SK-N-SH (cell line): Measurements from ENCODE around the gene POLR3E. TPM values are rescaled to one million over a fixed set of nuclear protein-coding genes. Genes with fewer than 3 reads are reported as not detected.
A peak's percentile ranks its signal among the peaks of the same experiment; 100 is the strongest.

ENCODE experiments used
- CTCF ChIA-PET: fragments of 300-600, 350-600 bp; formaldehyde crosslinking; extraction: SDS; loops from one replicate; lab custom pipeline; 2021; lab: Yijun Ruan, JAX
- POLR2A ChIA-PET: fragments of 350-600 bp; sonication (Branson Sonifier 250); formaldehyde crosslinking; extraction: SDS; loops from one replicate; lab custom pipeline; 2020; ENCODE audit warnings: antibody characterized with exemption, inconsistent platforms; lab: Yijun Ruan, JAX
- DNase-seq: peaks from one replicate; pipeline ENCODE4 v3.0.0; 2012
- H2AFZ ChIP-seq: fragments of 200-600 bp; sonication (generic); 2 replicates; pipeline ENCODE4 v1.8.1; 2016; ENCODE audit warnings: antibody characterized with exemption, mild to moderate bottlenecking, low read depth
- H3F3A ChIP-seq: fragments of 200-600 bp; sonication (generic); replicated peaks from 2 replicates; pipeline ENCODE3; 2016; ENCODE audit warnings: antibody characterized with exemption, mild to moderate bottlenecking; ENCODE audit not compliant: insufficient read depth
- H3K27ac ChIP-seq, 2 experiments: fragments of 200-500 bp in 1 of 2; fragments of 200-600 bp in 1 of 2; sonication (Bioruptor generic) in 1 of 2; sonication (generic), shearing (Covaris generic) in 1 of 2; 2 replicates each; pipeline versions ENCODE4 v1.5.1 to v1.6.1; 2014 to 2016; ENCODE audit warnings: low read depth in 2 of 2, inconsistent platforms in 1 of 2, low read length in 1 of 2, mild to moderate bottlenecking in 1 of 2, mixed read lengths in 1 of 2
- H3K27me3 ChIP-seq: fragments of 200-600 bp; sonication (generic), shearing (Covaris generic); 2 replicates; pipeline ENCODE4 v1.6.1; 2016; ENCODE audit warnings: mixed run types; ENCODE audit not compliant: insufficient read depth
- H3K36me3 ChIP-seq, 2 experiments: fragments of 200-500 bp in 1 of 2; fragments of 200-600 bp in 1 of 2; sonication (Bioruptor generic) in 1 of 2; sonication (generic) in 1 of 2; replicated peaks in 1 of 2; 2 replicates each; pipeline versions ENCODE3 to v1.5.1; 2014 to 2016; ENCODE audit warnings: low read length in 1 of 2, mild to moderate bottlenecking in 1 of 2; ENCODE audit not compliant: insufficient read depth in 2 of 2, control insufficient read depth in 1 of 2
- H3K4me1 ChIP-seq, 2 experiments: fragments of 200-500 bp in 1 of 2; fragments of 200-600 bp in 1 of 2; sonication (Bioruptor generic) in 1 of 2; sonication (generic), shearing (Covaris generic) in 1 of 2; 2 replicates each; pipeline versions ENCODE4 v1.5.1 to v1.6.1; 2014 to 2016; ENCODE audit warnings: low read depth in 1 of 2, low read length in 1 of 2, mixed run types in 1 of 2; ENCODE audit not compliant: insufficient read depth in 2 of 2, control insufficient read depth in 1 of 2
- H3K4me2 ChIP-seq: fragments of 200-600 bp; sonication (generic), shearing (Covaris generic); 2 replicates; pipeline ENCODE4 v1.6.1; 2017; ENCODE audit warnings: mixed run types
- H3K4me3 ChIP-seq, 2 experiments: fragments of 200-500 bp in 1 of 2; fragments of 200-600 bp in 1 of 2; sonication (Bioruptor generic) in 1 of 2; sonication (generic), shearing (Covaris generic) in 1 of 2; 2 replicates each; pipeline versions ENCODE4 v1.5.1 to v1.8.1; 2014 to 2016; ENCODE audit warnings: low read depth in 2 of 2, inconsistent platforms in 1 of 2, low read length in 1 of 2, mild to moderate bottlenecking in 1 of 2, mixed read lengths in 1 of 2, moderate library complexity in 1 of 2
- H3K79me2 ChIP-seq: fragments of 200-600 bp; sonication (generic); 2 replicates; pipeline ENCODE4 v1.8.1; 2017; ENCODE audit warnings: mild to moderate bottlenecking; ENCODE audit not compliant: insufficient read depth
- H3K9ac ChIP-seq: fragments of 200-600 bp; sonication (generic); 2 replicates; pipeline ENCODE4 v1.6.1; 2017; ENCODE audit warnings: mixed run types
- H3K9me2 ChIP-seq: fragments of 200-600 bp; sonication (generic); 2 replicates; pipeline ENCODE4 v1.6.1; 2017; ENCODE audit warnings: mixed run types
- H3K9me3 ChIP-seq: fragments of 200-600 bp; sonication (generic); 2 replicates; pipeline ENCODE4 v1.6.1; 2017; ENCODE audit warnings: mixed run types, mild to moderate bottlenecking, moderate library complexity
- H4K20me1 ChIP-seq: fragments of 200-600 bp; sonication (generic); 2 replicates; pipeline ENCODE4 v1.6.1; 2017; ENCODE audit warnings: mild to moderate bottlenecking, mixed run types; ENCODE audit not compliant: insufficient read depth
- CHD2 ChIP-seq: fragments of 150-350 bp; IDR thresholded peaks from 2 replicates; pipeline ENCODE4 v1.6.1; 2018; ENCODE audit warnings: low read length; ENCODE audit not compliant: partially characterized antibody
- ELF1 ChIP-seq: IDR thresholded peaks from 2 replicates; pipeline ENCODE4 v1.4.0; 2012
- EZH2phosphoT487 ChIP-seq: fragments of 200-600 bp; sonication (generic); IDR thresholded peaks from 2 replicates; pipeline ENCODE4 v1.6.1; 2017; ENCODE audit warnings: low read depth, mixed run types, mild to moderate bottlenecking, antibody characterized with exemption, moderate library complexity, borderline replicate concordance
- GABPA ChIP-seq: IDR thresholded peaks from 2 replicates; pipeline ENCODE4 v1.4.0; 2012; ENCODE audit warnings: low read depth, mild to moderate bottlenecking
- JUND ChIP-seq: IDR thresholded peaks from 2 replicates; pipeline ENCODE4 v1.4.0; 2012
- MXI1 ChIP-seq: IDR thresholded peaks from 2 replicates; pipeline ENCODE4 v1.6.1; 2012; ENCODE audit warnings: mild to moderate bottlenecking, low read depth, low read length, improper control_type of control experiment
- NFIC ChIP-seq: IDR thresholded peaks from 2 replicates; pipeline ENCODE4 v1.4.0; 2012; ENCODE audit warnings: borderline replicate concordance
- NRF1 ChIP-seq: IDR thresholded peaks from 2 replicates; pipeline ENCODE4 v1.6.1; 2012; ENCODE audit warnings: low read depth, mild to moderate bottlenecking, low read length
- RCOR1 ChIP-seq: fragments of 150-350 bp; IDR thresholded peaks from 2 replicates; pipeline ENCODE4 v1.6.1; 2017; ENCODE audit warnings: antibody characterized with exemption, low read length
- RFX5 ChIP-seq: IDR thresholded peaks from 2 replicates; pipeline ENCODE4 v1.6.1; 2012; ENCODE audit warnings: mild to moderate bottlenecking, improper control_type of control experiment, low read length
- RXRA ChIP-seq: IDR thresholded peaks from 2 replicates; pipeline ENCODE4 v1.4.0; 2012; ENCODE audit warnings: low read depth, mild to moderate bottlenecking, borderline replicate concordance
- SMC3 ChIP-seq: IDR thresholded peaks from 2 replicates; pipeline ENCODE4 v1.6.1; 2012; ENCODE audit warnings: low read depth, low read length, improper control_type of control experiment
- TAF1 ChIP-seq: IDR thresholded peaks from 2 replicates; pipeline ENCODE4 v1.6.1; 2012; ENCODE audit warnings: low read depth, mild to moderate bottlenecking, low read length, moderate library complexity, borderline replicate concordance
- TCF12 ChIP-seq: IDR thresholded peaks from 2 replicates; pipeline ENCODE4 v1.4.0; 2012
- TEAD4 ChIP-seq: IDR thresholded peaks from 2 replicates; pipeline ENCODE4 v1.4.0; 2012; ENCODE audit warnings: mild to moderate bottlenecking, borderline replicate concordance; ENCODE audit not compliant: insufficient read depth
- WGBS: methylation state at CpG from one replicate; pipeline ENCODE4 v1.1.6; 2017; ENCODE audit warnings: low lambda C conversion rate; 5-methylcytosine and 5-hydroxymethylcytosine counted together
- polyA plus RNA-seq, 3 experiments: library from polyadenylated mRNA; depleted of rRNA; stranded (reverse); fragments of >200 nt; gene quantifications; 2 replicates each; pipeline ENCODE4 v1.2.3, GENCODE V29; 2012
- TF ChIP-seq, protein P1 (sequence below): IDR thresholded peaks from 2 replicates; pipeline ENCODE4 v1.4.0; 2012; ENCODE audit warnings: low read depth, borderline replicate concordance
- TF ChIP-seq, protein P2 (sequence below): fragments of 150-350 bp; IDR thresholded peaks from 2 replicates; pipeline ENCODE4 v1.6.1; 2016; ENCODE audit warnings: mild to moderate bottlenecking, low read depth, low read length
- TF ChIP-seq, protein P3 (sequence below): IDR thresholded peaks from 2 replicates; pipeline ENCODE4 v1.4.0; 2012; ENCODE audit warnings: low read depth, borderline replicate concordance
- TF ChIP-seq, protein P4 (sequence below): fragments of 200-600 bp; sonication (generic); IDR thresholded peaks from 2 replicates; pipeline ENCODE4 v1.6.1; 2017; ENCODE audit warnings: antibody characterized with exemption, mild to moderate bottlenecking, moderate library complexity

The POLR3E gene
- polyA plus RNA-seq, 1 of the 3 experiments (the other 2 are of a cell fraction), result 59.6 TPM

DNA sequence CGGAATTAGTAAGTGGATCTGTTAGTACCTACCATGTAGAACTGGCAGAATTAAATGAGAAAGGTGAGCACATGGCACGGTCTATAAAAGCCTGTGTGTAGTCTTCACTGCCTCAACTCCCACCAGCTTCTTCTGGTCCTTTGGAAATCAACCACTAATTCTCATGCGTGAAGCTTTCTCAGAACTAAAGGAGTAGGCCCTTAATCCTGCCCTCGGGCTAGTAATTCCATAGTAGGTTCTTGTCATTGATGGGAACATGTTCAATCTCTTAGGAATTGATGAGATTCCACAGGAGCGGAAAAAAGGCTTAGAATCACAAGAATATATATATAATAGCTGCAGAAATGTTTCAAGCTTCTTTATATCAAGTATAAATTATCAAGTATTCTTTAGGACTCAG lies 55.5 kb downstream of the POLR3E start:
- ChIA-PET CTCF (interaction anchor here (2.5 kb wide), 1 partner anchor 31 kb away, joined by 8 read pairs; no protein-coding TSS in a partner anchor), POLR2A (no interaction called here)
- H3K79me2 ChIP-seq, result peaks cover 81% of the 10 kb centered on the region
- H4K20me1 ChIP-seq, result no peaks in the 10 kb centered on the region
- H2AFZ ChIP-seq, result no peak overlapping the region
- no peaks in the 10 kb centered on the region for H3K27me3 ChIP-seq
- peak overlapping the region; percentile 57 for H3K9ac ChIP-seq
- TF ChIP-seq TAF1, result no peak
- no peak for TF ChIP-seq GABPA
- TF ChIP-seq TCF12, result no peak
- TF ChIP-seq JUND, result no peak
- TF ChIP-seq SMC3, result no peak
- TF ChIP-seq TEAD4, result no peak
- no peak for TF ChIP-seq RXRA
- TF ChIP-seq ELF1, result no peak
- TF ChIP-seq, protein P1, sequence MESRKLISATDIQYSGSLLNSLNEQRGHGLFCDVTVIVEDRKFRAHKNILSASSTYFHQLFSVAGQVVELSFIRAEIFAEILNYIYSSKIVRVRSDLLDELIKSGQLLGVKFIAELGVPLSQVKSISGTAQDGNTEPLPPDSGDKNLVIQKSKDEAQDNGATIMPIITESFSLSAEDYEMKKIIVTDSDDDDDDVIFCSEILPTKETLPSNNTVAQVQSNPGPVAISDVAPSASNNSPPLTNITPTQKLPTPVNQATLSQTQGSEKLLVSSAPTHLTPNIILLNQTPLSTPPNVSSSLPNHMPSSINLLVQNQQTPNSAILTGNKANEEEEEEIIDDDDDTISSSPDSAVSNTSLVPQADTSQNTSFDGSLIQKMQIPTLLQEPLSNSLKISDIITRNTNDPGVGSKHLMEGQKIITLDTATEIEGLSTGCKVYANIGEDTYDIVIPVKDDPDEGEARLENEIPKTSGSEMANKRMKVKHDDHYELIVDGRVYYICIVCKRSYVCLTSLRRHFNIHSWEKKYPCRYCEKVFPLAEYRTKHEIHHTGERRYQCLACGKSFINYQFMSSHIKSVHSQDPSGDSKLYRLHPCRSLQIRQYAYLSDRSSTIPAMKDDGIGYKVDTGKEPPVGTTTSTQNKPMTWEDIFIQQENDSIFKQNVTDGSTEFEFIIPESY, result no peak
- TF ChIP-seq, protein P2, sequence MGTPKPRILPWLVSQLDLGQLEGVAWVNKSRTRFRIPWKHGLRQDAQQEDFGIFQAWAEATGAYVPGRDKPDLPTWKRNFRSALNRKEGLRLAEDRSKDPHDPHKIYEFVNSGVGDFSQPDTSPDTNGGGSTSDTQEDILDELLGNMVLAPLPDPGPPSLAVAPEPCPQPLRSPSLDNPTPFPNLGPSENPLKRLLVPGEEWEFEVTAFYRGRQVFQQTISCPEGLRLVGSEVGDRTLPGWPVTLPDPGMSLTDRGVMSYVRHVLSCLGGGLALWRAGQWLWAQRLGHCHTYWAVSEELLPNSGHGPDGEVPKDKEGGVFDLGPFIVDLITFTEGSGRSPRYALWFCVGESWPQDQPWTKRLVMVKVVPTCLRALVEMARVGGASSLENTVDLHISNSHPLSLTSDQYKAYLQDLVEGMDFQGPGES, result no peak
- no peak for TF ChIP-seq NRF1
- TF ChIP-seq RFX5, result no peak
- no peak for TF ChIP-seq CHD2
- no peak for TF ChIP-seq EZH2phosphoT487
- TF ChIP-seq RCOR1, result no peak
- TF ChIP-seq, protein P3, sequence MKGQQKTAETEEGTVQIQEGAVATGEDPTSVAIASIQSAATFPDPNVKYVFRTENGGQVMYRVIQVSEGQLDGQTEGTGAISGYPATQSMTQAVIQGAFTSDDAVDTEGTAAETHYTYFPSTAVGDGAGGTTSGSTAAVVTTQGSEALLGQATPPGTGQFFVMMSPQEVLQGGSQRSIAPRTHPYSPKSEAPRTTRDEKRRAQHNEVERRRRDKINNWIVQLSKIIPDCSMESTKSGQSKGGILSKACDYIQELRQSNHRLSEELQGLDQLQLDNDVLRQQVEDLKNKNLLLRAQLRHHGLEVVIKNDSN, result no peak
- no peak for TF ChIP-seq NFIC
- TF ChIP-seq, protein P4, sequence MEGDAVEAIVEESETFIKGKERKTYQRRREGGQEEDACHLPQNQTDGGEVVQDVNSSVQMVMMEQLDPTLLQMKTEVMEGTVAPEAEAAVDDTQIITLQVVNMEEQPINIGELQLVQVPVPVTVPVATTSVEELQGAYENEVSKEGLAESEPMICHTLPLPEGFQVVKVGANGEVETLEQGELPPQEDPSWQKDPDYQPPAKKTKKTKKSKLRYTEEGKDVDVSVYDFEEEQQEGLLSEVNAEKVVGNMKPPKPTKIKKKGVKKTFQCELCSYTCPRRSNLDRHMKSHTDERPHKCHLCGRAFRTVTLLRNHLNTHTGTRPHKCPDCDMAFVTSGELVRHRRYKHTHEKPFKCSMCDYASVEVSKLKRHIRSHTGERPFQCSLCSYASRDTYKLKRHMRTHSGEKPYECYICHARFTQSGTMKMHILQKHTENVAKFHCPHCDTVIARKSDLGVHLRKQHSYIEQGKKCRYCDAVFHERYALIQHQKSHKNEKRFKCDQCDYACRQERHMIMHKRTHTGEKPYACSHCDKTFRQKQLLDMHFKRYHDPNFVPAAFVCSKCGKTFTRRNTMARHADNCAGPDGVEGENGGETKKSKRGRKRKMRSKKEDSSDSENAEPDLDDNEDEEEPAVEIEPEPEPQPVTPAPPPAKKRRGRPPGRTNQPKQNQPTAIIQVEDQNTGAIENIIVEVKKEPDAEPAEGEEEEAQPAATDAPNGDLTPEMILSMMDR, result no peak
- no peak for TF ChIP-seq MXI1
- 92% methylated on average over 5 of the region's 5 CpGs for WGBS
- H3K4me2 ChIP-seq, result peak overlapping the region; percentile 52; the same call in 1 of the 2 replicates
- no peak overlapping the region for H3K4me3 ChIP-seq
- DNase-seq, result no peak
- peaks cover 3 to 20% of the 10 kb centered on the region in 2 experiments; a peak in 3 of 4 replicates for H3K4me1 ChIP-seq
- H3K9me2 ChIP-seq, result no peaks in the 10 kb centered on the region
- H3K9me3 ChIP-seq, result no peaks in the 10 kb centered on the region
- H3K36me3 ChIP-seq, result peaks cover 16 to 56% of the 10 kb centered on the region in 2 experiments
- peaks cover 44% of the 10 kb centered on the region for H3F3A ChIP-seq
- H3K27ac ChIP-seq, result peak overlapping the region; percentile 64 to 96; a peak in 3 of 4 replicates
